PC-9 (cell line): Measurements from ENCODE around the gene BCL11A.

ENCODE experiments used
- CTCF ChIP-seq: fragments of 200-600 bp; sonication (generic); conservative IDR thresholded peaks from 2 replicates; pipeline ENCODE4 v1.6.1; 2017; ENCODE audit warnings: mixed run types, antibody characterized with exemption, mild to moderate bottlenecking, moderate library complexity
- EZH2 ChIP-seq: fragments of 200-600 bp; sonication (generic); IDR thresholded peaks from 2 replicates; pipeline ENCODE4 v1.8.0; 2017; ENCODE audit warnings: antibody characterized with exemption, low read depth

DNA sequence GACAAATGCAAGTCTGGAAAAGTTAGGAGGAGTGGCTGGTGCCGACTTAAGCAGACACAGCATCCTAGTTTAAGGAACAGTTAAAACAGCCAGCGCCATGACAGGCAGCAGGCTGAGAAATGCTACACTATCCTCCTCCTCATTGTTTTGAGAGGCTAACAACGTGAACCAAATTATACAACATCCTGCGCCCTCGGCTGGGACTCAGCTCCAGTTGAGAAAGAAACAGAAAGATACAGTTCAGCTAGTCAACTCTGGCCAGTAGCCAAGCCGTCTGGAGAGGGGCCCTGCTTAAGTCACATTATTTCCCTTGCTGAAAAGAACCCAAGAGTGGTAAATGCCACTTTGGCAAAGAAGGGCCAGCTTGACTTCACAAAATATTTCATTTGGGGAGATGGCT is 90.2 kb downstream of the BCL11A start:
- TF ChIP-seq CTCF (no peak), EZH2 (no peak)
